GM18498 (cell line): ENCODE data around the gene MTUS2.
A peak's percentile ranks its signal among the peaks of the same experiment; 100 is the strongest.

Source experiments
- ATAC-seq: cut with Tn5 transposase; IDR thresholded peaks from one replicate; pipeline ENCODE4 v1.9.1; 2021; ENCODE audit warnings: mild to moderate bottlenecking, moderate library complexity; ENCODE audit not compliant: unreplicated experiment

MTUS2 gene

DNA sequence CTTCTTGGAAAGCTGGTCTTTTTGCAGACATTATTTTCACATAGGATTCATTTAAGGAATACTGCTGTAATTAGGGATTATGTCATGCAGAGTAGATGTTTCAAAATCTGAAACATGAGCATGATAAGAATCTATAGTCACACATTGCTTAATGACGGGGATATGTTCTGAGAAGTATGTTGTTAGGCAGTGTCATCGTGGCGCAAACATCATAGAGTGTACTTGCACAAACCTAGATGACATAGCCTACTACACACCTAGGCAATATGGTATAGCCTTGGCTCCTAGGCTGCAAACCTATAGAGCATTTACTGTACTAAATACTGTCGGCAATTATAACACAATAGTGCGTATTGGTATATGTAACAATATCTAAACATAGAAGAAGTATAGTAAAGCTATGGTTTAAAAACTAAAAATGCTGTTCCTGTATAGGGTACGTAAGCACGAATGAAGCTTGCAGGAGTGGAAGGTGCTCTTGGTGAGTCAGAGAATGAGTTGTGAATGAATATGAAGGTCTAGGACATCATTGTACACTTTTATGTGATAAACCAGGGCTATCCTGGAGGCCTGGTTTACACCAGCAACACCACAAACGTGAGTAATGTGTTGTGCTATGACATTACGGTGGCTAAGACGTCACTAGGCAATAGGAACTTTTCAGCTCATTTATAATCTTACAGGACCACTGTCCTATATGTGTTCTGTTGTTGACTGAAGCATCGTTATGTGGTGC lies 283.1 kb downstream of the MTUS2 start:
- ATAC-seq = no peak

DNA sequence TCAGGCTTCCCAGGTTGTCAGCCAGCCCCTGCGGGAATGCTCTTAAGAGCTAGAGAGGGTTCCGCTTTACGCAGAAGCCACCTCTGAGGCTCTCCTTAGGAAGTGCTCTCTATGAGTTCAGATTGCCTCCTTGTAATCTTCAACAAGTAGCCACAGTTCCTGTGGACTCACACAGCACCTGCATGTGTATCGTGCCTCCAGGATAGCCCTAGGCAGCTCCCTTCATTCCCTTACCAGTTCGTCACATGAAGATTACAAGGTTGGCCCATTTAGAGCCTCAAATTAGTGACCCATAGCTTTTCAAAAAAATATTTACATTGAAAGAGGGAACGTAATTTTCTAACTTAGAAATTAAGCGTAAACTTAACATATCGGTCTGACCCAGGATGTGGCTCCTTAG lies 284.3 kb downstream of the MTUS2 start:
- no peak for ATAC-seq

- no peak for ATAC-seq
Measured at GRCh38 chr13:29105779-29106178, 285.6 kb downstream of the MTUS2 start.

- ATAC-seq = no peak
Measured at GRCh38 chr13:29106651-29107050, 286.5 kb downstream of the MTUS2 start.

GRCh38 chr13:29108068-29108786 lies 288.1 kb downstream of the MTUS2 start:
- no peak for ATAC-seq

GRCh38 chr13:29109987-29110386 lies 289.8 kb downstream of the MTUS2 start:
- no peak for ATAC-seq

DNA sequence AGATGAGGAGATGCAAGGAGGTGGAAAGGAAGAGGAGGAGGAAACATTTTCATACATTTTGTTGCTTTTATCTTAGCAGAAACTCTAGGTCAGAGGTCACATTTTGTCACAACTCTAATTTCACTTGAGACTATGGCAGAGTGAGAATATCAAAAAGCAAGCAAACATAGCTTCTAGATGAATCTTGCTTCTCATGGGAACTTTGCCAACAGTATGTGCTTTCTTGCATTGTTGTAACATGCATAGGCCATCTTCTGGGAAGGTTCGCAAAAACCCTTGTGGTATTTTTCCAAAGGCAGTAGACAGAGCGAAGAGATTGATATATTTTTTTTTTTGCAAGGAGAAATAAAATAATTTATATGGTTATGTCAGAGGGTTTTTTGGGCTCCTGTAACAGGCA lies 291.3 kb downstream of the MTUS2 start:
- ATAC-seq = no peak

DNA sequence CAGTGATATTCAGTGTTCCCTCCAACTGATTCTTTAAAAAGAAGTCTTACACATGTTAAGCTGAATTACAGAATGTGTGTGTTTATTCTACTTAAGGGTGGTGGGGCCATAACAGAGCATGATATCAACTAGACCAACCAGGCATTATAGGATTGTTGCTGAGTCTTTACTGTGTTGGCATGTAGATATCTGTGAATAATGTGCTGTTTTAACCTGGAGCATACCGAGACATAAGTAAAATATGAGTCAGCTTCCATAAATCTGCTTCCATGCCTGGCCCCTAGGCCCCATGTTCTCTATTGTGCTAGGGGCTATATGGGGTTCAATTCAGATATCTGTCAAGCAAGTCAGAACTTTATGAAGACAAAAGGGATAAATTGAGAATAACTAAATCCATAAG lies 295.7 kb downstream of the MTUS2 start:
- ATAC-seq = no peak

- no peak for ATAC-seq
Measured at GRCh38 chr13:29117663-29118062, 297.5 kb downstream of the MTUS2 start.

DNA sequence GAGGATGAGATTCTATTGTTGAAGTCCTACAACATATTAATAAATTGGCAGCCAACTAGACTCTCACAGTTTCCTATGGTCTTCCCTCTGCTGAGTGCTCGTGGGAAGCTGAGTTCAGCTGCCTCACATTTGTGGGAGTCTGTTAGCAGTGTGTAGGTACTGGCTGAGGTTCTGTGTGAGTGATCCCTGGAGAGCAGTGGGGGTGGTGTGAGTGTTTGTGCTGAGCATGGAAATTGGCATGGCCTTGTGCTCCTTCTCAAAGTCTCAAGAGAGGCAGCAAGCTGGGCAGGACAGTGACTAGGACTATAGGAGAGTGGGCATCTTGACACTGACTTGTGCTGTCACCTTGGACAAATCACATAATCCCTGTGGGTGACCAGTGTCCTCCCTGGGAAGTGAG lies 298.3 kb downstream of the MTUS2 start:
- ATAC-seq = no peak

GRCh38 chr13:29125191-29125933 lies 305.2 kb downstream of the MTUS2 start:
- peak; percentile 74 for ATAC-seq

- peak; percentile 74 for ATAC-seq
Measured at GRCh38 chr13:29125934-29126424, 305.8 kb downstream of the MTUS2 start.

DNA sequence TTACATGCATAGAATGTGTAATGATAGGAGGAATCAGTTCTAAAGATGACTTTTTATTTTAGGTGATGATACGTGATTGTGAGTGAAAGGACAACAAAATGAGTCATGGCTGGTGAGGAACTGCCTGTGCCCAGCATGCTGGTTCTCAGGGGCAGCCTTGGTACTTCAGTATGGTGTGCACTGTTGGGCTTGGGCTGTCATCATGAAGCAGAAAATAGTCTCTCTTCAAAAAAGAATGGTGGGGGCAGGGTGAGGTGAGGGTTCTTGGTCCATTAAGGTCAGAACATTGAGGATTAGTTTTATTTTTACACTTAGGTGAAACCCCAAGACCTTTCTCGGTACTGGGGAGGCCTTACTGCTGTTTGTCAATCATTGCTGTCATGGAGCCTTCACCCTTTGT lies 309.5 kb downstream of the MTUS2 start:
- ATAC-seq = no peak

DNA sequence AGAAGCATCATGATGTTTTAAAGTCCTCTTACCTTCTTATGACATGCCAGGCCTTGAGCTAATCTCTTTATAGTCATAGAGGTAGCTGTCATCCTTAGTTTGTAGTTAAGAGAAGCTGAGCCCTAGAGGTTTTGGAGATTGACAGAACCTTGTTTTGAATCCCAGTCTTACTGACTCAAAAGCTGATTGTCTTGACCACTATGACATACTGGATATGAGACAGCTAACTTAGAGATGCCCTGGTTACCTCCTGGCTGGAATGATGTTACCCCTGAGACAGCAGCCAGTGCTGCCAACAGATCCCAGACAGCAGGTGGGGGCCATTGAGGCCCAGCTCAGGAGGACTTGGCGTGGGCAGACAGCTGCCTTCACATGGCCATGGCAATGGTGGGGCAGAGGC lies 311.0 kb downstream of the MTUS2 start:
- ATAC-seq = no peak

DNA sequence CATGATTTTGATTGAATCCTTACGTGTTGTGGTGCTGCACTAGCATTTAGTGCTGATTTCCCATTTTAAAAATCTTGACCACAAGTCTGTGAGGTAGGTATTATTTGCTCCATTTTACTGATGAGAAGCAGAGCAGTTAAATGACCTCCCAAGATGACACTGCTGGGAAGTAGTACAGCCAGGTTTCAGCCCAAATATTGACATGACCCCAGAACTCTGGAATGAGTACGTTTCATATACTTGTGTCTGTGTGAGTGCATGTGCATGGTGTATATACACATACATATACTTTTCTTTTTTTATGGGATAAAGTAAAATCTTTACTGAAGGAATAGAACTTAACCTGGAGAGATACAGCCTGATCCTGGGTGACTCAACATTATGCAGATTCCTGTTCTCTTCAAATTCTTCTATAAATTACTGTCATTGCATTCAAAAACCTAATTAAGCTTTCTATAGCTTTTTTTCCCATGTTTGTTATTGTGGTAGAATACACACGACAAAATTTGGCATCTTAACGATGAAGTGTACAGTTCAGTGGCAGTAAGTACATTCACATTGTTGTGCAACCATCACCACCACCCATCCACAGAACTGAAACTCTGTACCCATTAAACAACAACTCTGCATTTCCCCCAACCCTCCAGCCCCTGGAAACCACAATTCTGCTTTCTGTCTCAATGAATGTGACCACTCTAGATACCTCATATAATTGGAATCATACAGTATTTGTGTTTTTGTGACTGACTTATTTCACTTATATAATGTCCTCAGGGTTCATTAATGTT lies 311.9 kb downstream of the MTUS2 start:
- ATAC-seq = no peak

DNA sequence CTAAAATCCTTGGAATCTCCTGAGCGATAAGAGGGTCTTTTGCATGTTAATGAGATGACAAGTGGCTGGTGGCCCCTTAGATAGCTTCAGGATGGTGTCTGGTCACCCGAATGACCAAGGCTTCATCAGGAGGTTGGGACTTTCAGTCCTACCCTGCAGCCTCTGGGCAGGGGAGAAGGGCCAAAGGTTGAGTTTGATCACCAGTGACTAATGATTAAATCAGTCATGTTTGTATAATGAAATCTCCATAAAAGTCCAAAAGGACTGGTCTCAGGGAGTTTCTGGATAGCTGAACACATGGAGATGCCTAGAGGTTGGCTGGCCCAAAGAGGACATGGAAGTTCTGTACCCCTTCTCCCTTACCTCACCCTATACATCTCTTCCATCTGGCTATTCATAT lies 316.2 kb downstream of the MTUS2 start:
- no peak for ATAC-seq

GRCh38 chr13:29137016-29137415 lies 316.9 kb downstream of the MTUS2 start:
- ATAC-seq = no peak

DNA sequence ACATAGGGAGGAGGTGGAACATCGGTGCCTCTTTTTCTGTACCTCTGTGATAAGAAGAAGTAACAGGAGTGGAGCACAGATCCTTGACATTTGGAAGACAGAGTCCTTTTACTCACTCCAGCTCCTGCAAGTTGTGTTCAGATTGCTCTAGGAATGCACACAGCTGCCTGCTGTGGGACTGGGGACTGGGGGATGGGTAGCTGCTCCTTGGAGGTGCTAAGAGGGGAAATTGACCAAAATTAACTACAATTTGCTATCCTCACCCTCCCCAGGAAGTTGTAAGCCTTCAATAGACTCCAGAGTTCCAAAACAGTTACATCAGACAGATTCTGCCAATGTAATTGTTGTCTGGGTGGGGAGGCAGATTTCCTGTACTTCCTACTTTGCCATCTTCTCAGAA lies 317.9 kb downstream of the MTUS2 start:
- no peak for ATAC-seq

- no peak for ATAC-seq
Measured at GRCh38 chr13:29140277-29140676, 320.1 kb downstream of the MTUS2 start.

GRCh38 chr13:29143847-29144246 lies 323.7 kb downstream of the MTUS2 start:
- ATAC-seq = no peak

- ATAC-seq = no peak
Measured at GRCh38 chr13:29154390-29154789, 334.3 kb downstream of the MTUS2 start.
